ENCODE data around the gene C12orf50. TPM values are rescaled to one million over a fixed set of nuclear protein-coding genes. Genes with fewer than 3 reads are reported as not detected.

The C12orf50 gene
- total and polyA plus RNA-seq, 9 of the 15 experiments (the other 6 are each of a cell fraction or from before 2014, with no cell fraction given): 0.07 to 0.14 (median 0.11) TPM; not detected in 6

DNA sequence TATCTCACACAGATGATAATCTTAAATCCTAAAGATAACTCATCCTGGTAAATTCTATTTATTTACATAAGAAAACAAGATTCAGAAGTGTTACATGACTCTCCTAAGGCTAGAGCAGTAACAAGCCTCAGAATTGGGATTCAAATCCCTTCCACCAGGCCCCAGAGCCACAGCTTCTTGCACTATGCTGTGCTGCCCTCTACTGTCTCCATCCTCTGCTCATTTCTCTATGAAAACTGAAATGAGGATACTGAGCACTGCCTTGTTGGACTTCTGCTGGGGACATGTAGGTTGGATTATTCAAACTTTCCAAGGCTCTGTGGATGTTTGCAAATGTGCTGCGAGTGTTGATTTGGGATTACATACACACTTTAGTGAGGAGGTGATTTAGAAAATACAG is 23.5 kb upstream of the C12orf50 start:
- peaks cover 69% of the 10 kb centered on the region for H3K36me3 ChIP-seq (ENCODE audit: control insufficient read depth, insufficient read depth, low read length)
- 36% methylated on average over 1 of the region's 1 CpG for WGBS (ENCODE audit: insufficient coverage, low coverage, missing lambda C conversion rate)
- ChIA-PET CTCF (ENCODE audit: low intra/inter-chr PET ratio) (no interaction called here), POLR2A (interaction anchor here (2.1 kb wide), 1 partner anchor 15 kb away, joined by 6 read pairs; no protein-coding TSS in a partner anchor)
- H3K9ac ChIP-seq (ENCODE audit: insufficient read depth in 1 of 2, low read depth in 2 of 2, low read length in 2 of 2): no peak overlapping the region
- peak; percentile 15 to 56 (median 23) for DNase-seq (ENCODE audit: extremely low read depth in 1 of 4, low spot score in 3 of 4)
- no peak overlapping the region for H3K27ac ChIP-seq (ENCODE audit: extremely low read depth, low read depth, low read length)
- no TSS peak for BruUV-seq (replicated peaks)
- ATAC-seq: peak; percentile 94
- no peaks in the 10 kb centered on the region for H3K79me2 ChIP-seq (ENCODE audit: control insufficient read depth, insufficient read depth, low read length)
- H3K9me1 ChIP-seq (ENCODE audit: control insufficient read depth, insufficient read depth, low read length): no peaks in the 10 kb centered on the region
- no peak overlapping the region for H3K4me2 ChIP-seq (ENCODE audit: insufficient read depth, low read length)
- H4K20me1 ChIP-seq (replicated peaks; ENCODE audit: control insufficient read depth, insufficient read depth, low read length): no peaks in the 10 kb centered on the region
- no peaks in the 10 kb centered on the region for H3K27me3 ChIP-seq (ENCODE audit: control insufficient read depth in 2 of 2, insufficient read depth in 2 of 2, low read length in 2 of 2)
- in situ Hi-C loops (cut with MboI): no loop called here
- intact Hi-C loops (cut with micrococcal nuclease): no loop called here
- no peak overlapping the region for H2AFZ ChIP-seq (ENCODE audit: low read depth, low read length)
- peaks cover 1% of the 10 kb centered on the region; the same call in 1 of the 2 replicates for H3K9me3 ChIP-seq (replicated peaks; ENCODE audit: control insufficient read depth, insufficient read depth, low read depth, low read length)
- peak; percentile 79 for FAIRE-seq
- no peaks in the 10 kb centered on the region for H3K4me1 ChIP-seq (replicated peaks in 1 of 2; ENCODE audit: control insufficient read depth in 2 of 2, insufficient read depth in 2 of 2, low read length in 2 of 2)
- H3K4me3 ChIP-seq: no peak overlapping the region
- 0 out of 2 replicates have a peak, but pooled peaks have one; percentile 29 for TF ChIP-seq DEAF1 (CRISPR knock-in tag; IDR thresholded peaks at IDR 0.05)
- no peak for TF ChIP-seq CGGBP1 (CRISPR knock-in tag; IDR thresholded peaks at IDR 0.05)
- TF ChIP-seq RAD21 (CRISPR knock-in tag; conservative IDR thresholded peaks at IDR 0.05 in 1 of 2, IDR thresholded peaks at IDR 0.05 in 1 of 2): peak; percentile 51 to 63
- TF ChIP-seq KLF6 (CRISPR knock-in tag; IDR thresholded peaks at IDR 0.05; ENCODE audit: borderline replicate concordance): no peak
- 0 out of 2 replicates have a peak, but pooled peaks have one; percentile 13 for TF ChIP-seq REST (IDR thresholded peaks at IDR 0.05; ENCODE audit: borderline replicate concordance)
- no peak for TF ChIP-seq REST (CRISPR knock-in tag; IDR thresholded peaks at IDR 0.05; ENCODE audit: low read depth)
- no peak for TF ChIP-seq SNRNP70 (optimal IDR thresholded peaks at IDR 0.05; ENCODE audit: low read depth, low read length)
- peak; percentile 33 for TF ChIP-seq CTCFL (IDR thresholded peaks at IDR 0.05; ENCODE audit: borderline replicate concordance, insufficient read depth, low read depth, low read length, poor library complexity, severe bottlenecking)
- TF ChIP-seq ZNF583 (CRISPR knock-in tag; IDR thresholded peaks at IDR 0.05): no peak
